GM12891 (cell line): Measurements from ENCODE around the gene PKDREJ.

ENCODE experiments used
- POLR2A ChIP-seq: IDR thresholded peaks from 2 replicates; pipeline ENCODE4 v1.6.1; 2011; ENCODE audit warnings: low read depth, low read length, control low read depth
- POLR2AphosphoS5 ChIP-seq: IDR thresholded peaks from 2 replicates; pipeline ENCODE4 v1.6.1; 2011; ENCODE audit warnings: low read depth, low read length, control low read depth
- SPI1 ChIP-seq: IDR thresholded peaks from 2 replicates; pipeline ENCODE4 v1.6.1; 2011; ENCODE audit warnings: low read depth, low read length, control low read depth

DNA sequence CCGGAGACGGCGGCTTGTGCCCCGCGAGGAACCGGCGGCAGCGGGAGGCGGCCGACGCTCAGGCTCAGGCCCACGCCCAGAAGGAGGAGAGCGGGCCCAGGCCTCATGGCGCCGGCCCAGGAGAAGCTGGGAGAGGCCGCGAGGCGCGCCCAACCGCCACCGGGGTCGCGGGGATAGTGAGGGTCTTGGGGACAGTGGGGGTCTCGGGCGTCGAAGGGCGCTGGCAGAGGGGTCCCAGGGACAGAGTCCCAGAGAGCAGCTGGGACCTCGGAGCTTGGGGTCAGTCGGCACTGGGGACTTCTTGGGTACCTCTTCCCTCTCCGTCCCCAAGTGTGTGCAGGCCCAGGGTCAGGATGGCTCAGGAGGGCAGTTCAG, at the start of gene PKDREJ:
- TF ChIP-seq POLR2A (no peak), SPI1 (no peak), POLR2AphosphoS5 (no peak)
